IMR-90 (cell line): ENCODE data around the gene GALNT5. TPM values are rescaled to one million over a fixed set of nuclear protein-coding genes. Genes with fewer than 3 reads are reported as not detected.

Experiments used
- ATAC-seq: fragments of 200-7000 bp; cut with Tn5 transposase; 2 replicates; pipeline ENCODE4 v1.9.1; 2020; ENCODE audit warnings: low read depth, mild to moderate bottlenecking, moderate library complexity
- BruUV-seq: library from RNA; stranded (reverse); fragments of 400-500 nt; replicated peaks from 2 replicates; lab custom pipeline; 2021; lab: Mats Ljungman, UMichigan
- CTCF ChIA-PET: fragments of 300-600 bp; formaldehyde crosslinking; extraction: SDS; loops from one replicate; lab custom pipeline; 2021; ENCODE audit warnings: antibody characterized with exemption; lab: Yijun Ruan, JAX
- POLR2A ChIA-PET: fragments of 300-600 bp; sonication (Branson Sonifier 250); formaldehyde crosslinking; loops from one replicate; lab custom pipeline; 2022; ENCODE audit warnings: antibody characterized with exemption; ENCODE audit not compliant: unreplicated experiment; lab: Charles Lee
- DNase-seq: peaks from one replicate; pipeline ENCODE4 v3.0.0; 2013
- H2AFZ ChIP-seq: replicated peaks from 2 replicates; pipeline ENCODE3; 2013; ENCODE audit warnings: low read length, mild to moderate bottlenecking; ENCODE audit not compliant: poor library complexity
- H2AK5ac ChIP-seq: 2 replicates; pipeline ENCODE4 v1.6.1; 2013; ENCODE audit warnings: low read depth, low read length, inconsistent platforms
- H2AK9ac ChIP-seq: replicated peaks from 2 replicates; pipeline ENCODE3; 2013; ENCODE audit warnings: mild to moderate bottlenecking, low read depth, low read length, moderate library complexity; ENCODE audit not compliant: poor library complexity
- H2BK120ac ChIP-seq: 2 replicates; pipeline ENCODE4 v1.6.1; 2013; ENCODE audit warnings: low read depth, low read length, inconsistent platforms
- H2BK15ac ChIP-seq: 3 replicates; pipeline ENCODE4 v1.6.1; 2013; ENCODE audit warnings: low read depth, low read length, inconsistent platforms
- H2BK20ac ChIP-seq: 2 replicates; pipeline ENCODE4 v1.6.1; 2013; ENCODE audit warnings: low read depth, mild to moderate bottlenecking, inconsistent platforms, low read length, moderate library complexity
- H2BK5ac ChIP-seq: 2 replicates; pipeline ENCODE4 v1.6.1; 2013; ENCODE audit warnings: mild to moderate bottlenecking, low read depth, low read length, inconsistent platforms; ENCODE audit not compliant: poor library complexity, severe bottlenecking
- H3K14ac ChIP-seq: replicated peaks from 2 replicates; pipeline ENCODE4 v1.6.1; 2013; ENCODE audit warnings: low read depth, low read length, inconsistent platforms
- H3K18ac ChIP-seq: 2 replicates; pipeline ENCODE4 v1.6.1; 2013; ENCODE audit warnings: low read depth, low read length, control low read depth
- H3K23ac ChIP-seq: 2 replicates; pipeline ENCODE4 v1.6.1; 2013; ENCODE audit warnings: low read depth, low read length, inconsistent platforms
- H3K27ac ChIP-seq: 2 replicates; pipeline ENCODE4 v1.5.1; 2013; ENCODE audit warnings: mild to moderate bottlenecking, control low read depth, low read length; ENCODE audit not compliant: insufficient read depth
- H3K27me3 ChIP-seq: 2 replicates; pipeline ENCODE4 v1.6.1; 2013; ENCODE audit warnings: low read length; ENCODE audit not compliant: control insufficient read depth, insufficient read depth
- H3K36me3 ChIP-seq: 2 replicates; pipeline ENCODE4 v1.6.1; 2013; ENCODE audit warnings: low read length, mixed read lengths; ENCODE audit not compliant: control insufficient read depth, insufficient read depth
- H3K4ac ChIP-seq: 2 replicates; pipeline ENCODE4 v1.6.1; 2013; ENCODE audit warnings: low read depth, low read length, inconsistent platforms
- H3K4me1 ChIP-seq: 2 replicates; pipeline ENCODE4 v1.6.1; 2013; ENCODE audit warnings: low read length, mixed read lengths; ENCODE audit not compliant: control insufficient read depth, insufficient read depth
- H3K4me2 ChIP-seq: 2 replicates; pipeline ENCODE4 v1.6.1; 2013; ENCODE audit warnings: low read depth, mild to moderate bottlenecking, control low read depth, low read length, moderate library complexity
- H3K4me3 ChIP-seq: 2 replicates; pipeline ENCODE4 v1.5.1; 2013; ENCODE audit warnings: low read depth, mild to moderate bottlenecking, control low read depth, low read length, moderate library complexity; ENCODE audit not compliant: insufficient read depth
- H3K56ac ChIP-seq: 2 replicates; pipeline ENCODE4 v1.6.1; 2013; ENCODE audit warnings: low read length, inconsistent platforms; ENCODE audit not compliant: insufficient read depth; ENCODE audit errors: extremely low read depth
- H3K79me1 ChIP-seq, 2 experiments: 2 replicates each; pipeline ENCODE4 v1.6.1; 2013; ENCODE audit warnings: low read length in 2 of 2, inconsistent platforms in 1 of 2, low read depth in 1 of 2
- H3K9ac ChIP-seq: 2 replicates; pipeline ENCODE4 v1.6.1; 2013; ENCODE audit warnings: low read depth, low read length, control low read depth
- H3K9me1 ChIP-seq: 2 replicates; pipeline ENCODE4 v1.6.1; 2013; ENCODE audit warnings: low read length, inconsistent platforms; ENCODE audit not compliant: insufficient read depth
- H3K9me3 ChIP-seq: 2 replicates; pipeline ENCODE4 v1.6.1; 2013; ENCODE audit warnings: low read length; ENCODE audit not compliant: control insufficient read depth, insufficient read depth
- H4K20me1 ChIP-seq: 2 replicates; pipeline ENCODE4 v1.6.1; 2013; ENCODE audit warnings: low read length, inconsistent platforms; ENCODE audit not compliant: insufficient read depth
- H4K5ac ChIP-seq: 2 replicates; pipeline ENCODE4 v1.6.1; 2013; ENCODE audit warnings: mild to moderate bottlenecking, low read depth, low read length, control low read depth
- H4K8ac ChIP-seq, 2 experiments: 2 replicates each; pipeline ENCODE4 v1.6.1; 2013; ENCODE audit warnings: low read depth in 2 of 2, low read length in 2 of 2, control low read depth in 1 of 2, inconsistent platforms in 1 of 2
- H4K91ac ChIP-seq: 2 replicates; pipeline ENCODE4 v1.6.1; 2013; ENCODE audit warnings: low read depth, low read length, inconsistent platforms; ENCODE audit not compliant: insufficient read depth
- BHLHE40 ChIP-seq: fragments of 150-350 bp; IDR thresholded peaks from 2 replicates; pipeline ENCODE4 v1.6.1; 2016; ENCODE audit warnings: mild to moderate bottlenecking, low read depth, low read length
- CHD1 ChIP-seq: IDR thresholded peaks from 2 replicates; pipeline ENCODE4 v1.6.1; 2012; ENCODE audit warnings: low read depth, low read length, improper control_type of control experiment
- FOS ChIP-seq: fragments of 150-350 bp; IDR thresholded peaks from 2 replicates; pipeline ENCODE4 v1.6.1; 2016; ENCODE audit warnings: low read depth, low read length
- MAFK ChIP-seq: IDR thresholded peaks from 2 replicates; pipeline ENCODE4 v1.6.1; 2012; ENCODE audit warnings: low read depth, low read length, improper control_type of control experiment
- RAD21 ChIP-seq: IDR thresholded peaks from 2 replicates; pipeline ENCODE4 v1.6.1; 2012; ENCODE audit warnings: low read length, improper control_type of control experiment
- RCOR1 ChIP-seq: IDR thresholded peaks from 2 replicates; pipeline ENCODE4 v1.6.1; 2012; ENCODE audit warnings: mild to moderate bottlenecking, low read length, improper control_type of control experiment; ENCODE audit not compliant: insufficient replicate concordance
- RFX5 ChIP-seq: IDR thresholded peaks from 2 replicates; pipeline ENCODE4 v1.8.0; 2012; ENCODE audit warnings: low read depth, mild to moderate bottlenecking, low read length, moderate library complexity
- WGBS, 2 experiments: methylation state at CpG; one replicate each; pipeline versions ENCODE4 v1.1.5 to v1.1.7; 2013; ENCODE audit warnings: missing lambda C conversion rate in 2 of 2; ENCODE audit not compliant: insufficient read length in 1 of 2; ENCODE audit errors: extremely low coverage in 2 of 2; 5-methylcytosine and 5-hydroxymethylcytosine counted together
- dilution Hi-C: fragments of 300-500 bp; cut with HindIII; formaldehyde crosslinking; loops from one replicate; pipeline ENCODE4 v1.14.3; 2018; ENCODE audit warnings: low sequenced_read_pairs; ENCODE audit not compliant: unreplicated experiment
- in situ Hi-C: fragments of 300-500 bp; cut with MboI; formaldehyde crosslinking; loops from 3 replicates; pipeline ENCODE4 v1.14.3; 2019; ENCODE audit warnings: low sequenced_read_pairs, inconsistent platforms, mixed read lengths
- intact Hi-C: fragments of 100-400 bp; cut with micrococcal nuclease; formaldehyde crosslinking; loops from 2 replicates; pipeline ENCODE4 v1.10.0; 2022
- polyA plus RNA-seq, 3 experiments: library from polyadenylated mRNA; depleted of rRNA; stranded (reverse); fragments of >200 nt; gene quantifications; 2 replicates each; pipeline ENCODE4 v1.2.3, GENCODE V29; 2012; ENCODE audit warnings: low replicate concordance in 1 of 3
- total RNA-seq: library from RNA; depleted of rRNA; stranded (reverse); fragments of >200 nt; gene quantifications from 2 replicates; pipeline ENCODE4 v1.2.3, GENCODE V29; 2012
- TF ChIP-seq, protein P1 (sequence below): fragments of 150-350 bp; IDR thresholded peaks from 2 replicates; pipeline ENCODE4 v1.6.1; 2016; ENCODE audit warnings: low read depth, mild to moderate bottlenecking, low read length, moderate library complexity, borderline replicate concordance
- TF ChIP-seq, protein P2 (sequence below): conservative IDR thresholded peaks from 2 replicates; pipeline ENCODE4 v1.5.1; 2012; ENCODE audit warnings: mild to moderate bottlenecking, low read depth, low read length, improper control_type of control experiment
- TF ChIP-seq, protein P3 (sequence below): fragments of 150-350 bp; IDR thresholded peaks from 2 replicates; pipeline ENCODE4 v1.6.1; 2017; ENCODE audit warnings: mild to moderate bottlenecking, antibody characterized with exemption, low read length, low read depth

GALNT5 gene
- total and polyA plus RNA-seq, 2 of the 4 experiments (the other 2 are of a cell fraction) = 36.3 to 63.3 TPM

DNA sequence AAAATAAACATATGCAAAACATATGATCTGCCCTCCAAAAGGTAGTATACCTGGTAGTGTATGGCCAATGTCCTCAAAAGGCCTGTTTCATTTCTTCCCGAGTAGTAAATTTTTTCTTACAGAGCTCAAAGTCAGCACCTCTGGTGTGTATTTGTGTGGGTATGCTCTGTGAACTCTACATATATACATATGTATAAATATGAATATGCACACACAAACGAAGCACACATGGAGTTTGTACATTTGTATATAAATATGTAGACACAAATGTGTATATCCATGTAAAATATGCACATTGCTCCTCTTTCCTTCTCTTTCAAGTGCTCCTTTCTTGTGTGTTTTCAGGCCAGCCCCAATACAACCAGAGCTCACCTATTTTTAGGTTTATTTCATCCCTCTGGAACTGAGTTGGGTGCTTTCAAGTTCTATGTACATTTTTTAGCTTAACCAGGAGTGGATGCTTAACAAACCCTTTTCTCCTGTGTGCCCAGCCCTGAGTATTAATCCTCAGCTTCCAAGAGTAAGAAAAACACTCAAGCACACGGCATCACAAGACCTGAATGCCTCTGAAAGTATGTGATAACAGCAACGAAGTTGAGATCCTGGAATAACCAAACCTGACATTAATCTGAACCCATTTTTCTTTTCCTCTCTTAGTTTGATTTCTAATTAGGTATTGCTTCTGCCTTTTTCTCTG, 12.2 kb upstream of the GALNT5 start:
- Histone ChIP-seq H4K8ac (peak overlapping the region; percentile 95 to 100), H3K9ac (no peak overlapping the region; the same call in 1 of the 2 replicates), H2AFZ (peak overlapping the region; percentile 40), H3K18ac (peak overlapping the region; percentile 99), H3K9me3 (no peaks in the 10 kb centered on the region), H2BK20ac (peak overlapping the region; percentile 90), H3K9me1 (peaks cover 3% of the 10 kb centered on the region; the same call in 1 of the 2 replicates), H3K4ac (peak overlapping the region; percentile 97), H4K91ac (peak overlapping the region; percentile 100), H3K56ac (peak overlapping the region; percentile 94; the same call in 1 of the 2 replicates), H3K23ac (peak overlapping the region; percentile 92), H3K14ac (peak overlapping the region; percentile 96), H2AK5ac (peak overlapping the region; percentile 88), H3K79me1 (peaks cover 0 to 6% of the 10 kb centered on the region in 2 experiments; a peak in 1 of 4 replicates), H2BK15ac (peak overlapping the region; percentile 98), H4K5ac (peak overlapping the region; percentile 98; the same call in 1 of the 2 replicates), H3K36me3 (no peaks in the 10 kb centered on the region), H2AK9ac (peak overlapping the region; percentile 77), H4K20me1 (no peaks in the 10 kb centered on the region), H2BK5ac (peak overlapping the region; percentile 97), H3K4me2 (no peak overlapping the region), H3K27me3 (no peaks in the 10 kb centered on the region), H3K27ac (peak overlapping the region; percentile 99), H3K4me3 (no peak overlapping the region), H2BK120ac (peak overlapping the region; percentile 98), H3K4me1 (peaks cover 17% of the 10 kb centered on the region)
- no peak for DNase-seq
- ChIA-PET POLR2A (interaction anchor here (0.6 kb wide), 1 partner anchor 76 kb away, joined by 3 read pairs; no protein-coding TSS in a partner anchor), CTCF (interaction anchor here (0.7 kb wide), 1 partner anchor 1048 kb away, joined by 3 read pairs; no protein-coding TSS in a partner anchor)
- no CpG with 5 or more reads among the region's 4 CpGs for WGBS, 2 experiments
- in situ Hi-C loops = no loop called here
- dilution Hi-C loops = no loop called here
- no TSS peak for BruUV-seq
- intact Hi-C loops = loop anchor here (5.0 to 10.0 kb wide), 2 partner anchors 610 to 903 kb away; no protein-coding TSS in a partner anchor
- no peak for TF ChIP-seq RAD21
- no peak for TF ChIP-seq MAFK
- TF ChIP-seq, protein P1, sequence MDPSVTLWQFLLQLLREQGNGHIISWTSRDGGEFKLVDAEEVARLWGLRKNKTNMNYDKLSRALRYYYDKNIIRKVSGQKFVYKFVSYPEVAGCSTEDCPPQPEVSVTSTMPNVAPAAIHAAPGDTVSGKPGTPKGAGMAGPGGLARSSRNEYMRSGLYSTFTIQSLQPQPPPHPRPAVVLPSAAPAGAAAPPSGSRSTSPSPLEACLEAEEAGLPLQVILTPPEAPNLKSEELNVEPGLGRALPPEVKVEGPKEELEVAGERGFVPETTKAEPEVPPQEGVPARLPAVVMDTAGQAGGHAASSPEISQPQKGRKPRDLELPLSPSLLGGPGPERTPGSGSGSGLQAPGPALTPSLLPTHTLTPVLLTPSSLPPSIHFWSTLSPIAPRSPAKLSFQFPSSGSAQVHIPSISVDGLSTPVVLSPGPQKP = no peak
- TF ChIP-seq RCOR1 = no peak
- no peak for TF ChIP-seq BHLHE40
- TF ChIP-seq, protein P2, sequence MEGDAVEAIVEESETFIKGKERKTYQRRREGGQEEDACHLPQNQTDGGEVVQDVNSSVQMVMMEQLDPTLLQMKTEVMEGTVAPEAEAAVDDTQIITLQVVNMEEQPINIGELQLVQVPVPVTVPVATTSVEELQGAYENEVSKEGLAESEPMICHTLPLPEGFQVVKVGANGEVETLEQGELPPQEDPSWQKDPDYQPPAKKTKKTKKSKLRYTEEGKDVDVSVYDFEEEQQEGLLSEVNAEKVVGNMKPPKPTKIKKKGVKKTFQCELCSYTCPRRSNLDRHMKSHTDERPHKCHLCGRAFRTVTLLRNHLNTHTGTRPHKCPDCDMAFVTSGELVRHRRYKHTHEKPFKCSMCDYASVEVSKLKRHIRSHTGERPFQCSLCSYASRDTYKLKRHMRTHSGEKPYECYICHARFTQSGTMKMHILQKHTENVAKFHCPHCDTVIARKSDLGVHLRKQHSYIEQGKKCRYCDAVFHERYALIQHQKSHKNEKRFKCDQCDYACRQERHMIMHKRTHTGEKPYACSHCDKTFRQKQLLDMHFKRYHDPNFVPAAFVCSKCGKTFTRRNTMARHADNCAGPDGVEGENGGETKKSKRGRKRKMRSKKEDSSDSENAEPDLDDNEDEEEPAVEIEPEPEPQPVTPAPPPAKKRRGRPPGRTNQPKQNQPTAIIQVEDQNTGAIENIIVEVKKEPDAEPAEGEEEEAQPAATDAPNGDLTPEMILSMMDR = no peak
- no peak for TF ChIP-seq FOS
- TF ChIP-seq CHD1 = no peak
- TF ChIP-seq, protein P3, sequence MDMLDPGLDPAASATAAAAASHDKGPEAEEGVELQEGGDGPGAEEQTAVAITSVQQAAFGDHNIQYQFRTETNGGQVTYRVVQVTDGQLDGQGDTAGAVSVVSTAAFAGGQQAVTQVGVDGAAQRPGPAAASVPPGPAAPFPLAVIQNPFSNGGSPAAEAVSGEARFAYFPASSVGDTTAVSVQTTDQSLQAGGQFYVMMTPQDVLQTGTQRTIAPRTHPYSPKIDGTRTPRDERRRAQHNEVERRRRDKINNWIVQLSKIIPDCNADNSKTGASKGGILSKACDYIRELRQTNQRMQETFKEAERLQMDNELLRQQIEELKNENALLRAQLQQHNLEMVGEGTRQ = no peak
- no peak for TF ChIP-seq RFX5
- no peak for ATAC-seq
